GM12878 (cell line): ENCODE data around the gene FAAP24. TPM values are rescaled to one million over a fixed set of nuclear protein-coding genes. Genes with fewer than 3 reads are reported as not detected.

Experiments
- ATAC-seq: fragments of 200-7000 bp; cut with Tn5 transposase; 3 replicates; pipeline ENCODE4 v1.9.1; 2020; ENCODE audit warnings: mild to moderate bottlenecking, moderate library complexity
- BruUV-seq: library from RNA; stranded (reverse); fragments of 400-500 nt; replicated peaks from 2 replicates; lab custom pipeline; 2021; lab: Mats Ljungman, UMichigan
- CTCF ChIA-PET: fragments of 300-600 bp; sonication (Branson Sonifier 250); formaldehyde crosslinking; extraction: SDS; loops from one replicate; lab custom pipeline; 2021; ENCODE audit warnings: inconsistent platforms; lab: Yijun Ruan, JAX
- POLR2A ChIA-PET: fragments of 350-600 bp; formaldehyde crosslinking; extraction: SDS; loops from one replicate; lab custom pipeline; 2021; ENCODE audit warnings: inconsistent platforms; lab: Charles Lee
- RAD21 ChIA-PET: fragments of 300-600 bp; sonication (Branson Sonifier 250); formaldehyde crosslinking; loops from one replicate; lab custom pipeline; 2023; ENCODE audit warnings: antibody characterized with exemption; ENCODE audit not compliant: unreplicated experiment; lab: Charles Lee
- SMC1A ChIA-PET: fragments of 300-600 bp; sonication (Branson Sonifier 250); formaldehyde crosslinking; loops from one replicate; lab custom pipeline; 2023; ENCODE audit not compliant: unreplicated experiment, uncharacterized antibody; lab: Charles Lee
- DNase-seq: peaks from one replicate; pipeline ENCODE4 v3.0.0-alpha.2; 2011; ENCODE audit warnings: low read depth, low spot score
- FAIRE-seq: peaks from 3 replicates; lab custom pipeline; 2011; peaks lifted over from hg19 to GRCh38; lab: Jason Lieb, UNC
- H2AFZ ChIP-seq: 2 replicates; pipeline ENCODE4 v1.6.0; 2011; ENCODE audit warnings: low read depth, low read length, control low read depth; ENCODE audit not compliant: control insufficient read depth
- H3K27ac ChIP-seq: 2 replicates; pipeline ENCODE4 v1.5.1; 2011; ENCODE audit warnings: control low read depth; ENCODE audit not compliant: control insufficient read depth, insufficient read depth
- H3K27me3 ChIP-seq, 2 experiments: replicated peaks in 1 of 2; 2 replicates each; pipeline versions ENCODE4 v1.6.0 to v1.6.1; 2011; ENCODE audit warnings: low read length in 1 of 2; ENCODE audit not compliant: control insufficient read depth in 2 of 2, insufficient read depth in 2 of 2
- H3K36me3 ChIP-seq, 2 experiments: 2 replicates each; pipeline ENCODE4 v1.5.1; 2011; ENCODE audit warnings: low read length in 1 of 2; ENCODE audit not compliant: control insufficient read depth in 2 of 2, insufficient read depth in 2 of 2
- H3K4me1 ChIP-seq: 2 replicates; pipeline ENCODE4 v1.6.1; 2011; ENCODE audit warnings: mild to moderate bottlenecking, low read length, moderate library complexity, mixed read lengths; ENCODE audit not compliant: control insufficient read depth, insufficient read depth
- H3K4me2 ChIP-seq: 2 replicates; pipeline ENCODE4 v1.6.0; 2011; ENCODE audit warnings: control low read depth; ENCODE audit not compliant: control insufficient read depth, insufficient read depth
- H3K4me3 ChIP-seq: fragments of 200-600 bp; sonication (generic); 2 replicates; pipeline ENCODE4 v1.5.1; 2016
- H3K79me2 ChIP-seq: 2 replicates; pipeline ENCODE4 v1.6.0; 2011; ENCODE audit warnings: low read length; ENCODE audit not compliant: control insufficient read depth, insufficient read depth
- H3K9ac ChIP-seq: 2 replicates; pipeline ENCODE4 v1.8.0; 2011; ENCODE audit warnings: low read length, control low read depth, mixed read lengths; ENCODE audit not compliant: control insufficient read depth, insufficient read depth
- H3K9me3 ChIP-seq: replicated peaks from 3 replicates; pipeline ENCODE4 v1.5.1; 2011; ENCODE audit warnings: mild to moderate bottlenecking, low read length; ENCODE audit not compliant: control insufficient read depth, insufficient read depth
- H4K20me1 ChIP-seq: 2 replicates; pipeline ENCODE4 v1.6.0; 2011; ENCODE audit not compliant: control insufficient read depth, insufficient read depth
- DPF2 ChIP-seq: fragments of 450-650 bp; IDR thresholded peaks from 2 replicates; pipeline ENCODE4 v1.6.1; 2017; ENCODE audit warnings: mild to moderate bottlenecking
- EED ChIP-seq: sonication (generic); IDR thresholded peaks from 2 replicates; pipeline ENCODE4 v1.6.1; 2016; ENCODE audit warnings: antibody characterized with exemption, low read depth
- ETV6 ChIP-seq, 2 experiments: fragments of 450-650 bp in 1 of 2; IDR thresholded peaks in 1 of 2; conservative IDR thresholded peaks in 1 of 2; 2 replicates each; pipeline ENCODE4 v1.6.1; 2014; ENCODE audit warnings: antibody characterized with exemption in 1 of 2, borderline replicate concordance in 1 of 2, low read depth in 1 of 2, mild to moderate bottlenecking in 1 of 2, moderate library complexity in 1 of 2
- JUNB ChIP-seq: IDR thresholded peaks from 2 replicates; pipeline ENCODE4 v1.6.1; 2016; ENCODE audit warnings: antibody characterized with exemption, mild to moderate bottlenecking
- MTA3 ChIP-seq: IDR thresholded peaks from 2 replicates; pipeline ENCODE4 v1.6.1; 2012; ENCODE audit warnings: low read length, inconsistent platforms, borderline replicate concordance
- NRF1 ChIP-seq: conservative IDR thresholded peaks from 2 replicates; pipeline ENCODE4 v1.6.1; 2011; ENCODE audit warnings: mild to moderate bottlenecking, low read depth, low read length, improper control_type of control experiment
- PAX8 ChIP-seq: fragments of 450-650 bp; IDR thresholded peaks from 2 replicates; pipeline ENCODE4 v1.6.1; 2017; ENCODE audit warnings: mild to moderate bottlenecking, moderate library complexity
- SIN3A ChIP-seq: IDR thresholded peaks from 2 replicates; pipeline ENCODE4 v1.6.1; 2012; ENCODE audit warnings: low read depth, low read length, improper control_type of control experiment
- ZNF207 ChIP-seq: fragments of 450-650 bp; IDR thresholded peaks from 2 replicates; pipeline ENCODE4 v1.6.1; 2014; ENCODE audit warnings: antibody characterized with exemption, mild to moderate bottlenecking, borderline replicate concordance
- WGBS: methylation state at CpG from one replicate; pipeline ENCODE4 v1.1.6; 2016; ENCODE audit warnings: low lambda C conversion rate; ENCODE audit not compliant: insufficient replicate concordance, insufficient coverage; ENCODE audit errors: missing lambda C conversion rate; 5-methylcytosine and 5-hydroxymethylcytosine counted together
- in situ Hi-C: fragments of 300-500 bp; cut with MboI; formaldehyde crosslinking; loops from 9 replicates; pipeline ENCODE4 v1.14.3; 2018; ENCODE audit warnings: mixed read lengths
- intact Hi-C: fragments of 100-400 bp; cut with micrococcal nuclease; formaldehyde crosslinking; loops from one replicate; pipeline ENCODE4 v1.14.2; 2022; ENCODE audit not compliant: unreplicated experiment
- polyA plus RNA-seq, 11 experiments: library from polyadenylated mRNA; depleted of rRNA in 4 of 11; unstranded in 6 of 11; stranded (reverse) in 5 of 11; fragments of >200 nt; fragmentation: Nextera tagmentation in 4 of 11; fragmentation: Illumina TruSeq in 1 of 11; extraction: Ambion mirVana in 4 of 11; extraction: Trizol in 1 of 11; gene quantifications; 1 replicate in 1 of 11; 2 replicates in 10 of 11; pipeline versions ENCODE4 v1.2.1 to v1.2.3, GENCODE V29; 2011 to 2016; ENCODE audit warnings: inconsistent platforms in 2 of 11, missing spikeins in 2 of 11, low read depth in 1 of 11
- total RNA-seq, 4 experiments: library from RNA; depleted of rRNA in 3 of 4; stranded (reverse); fragments of >200 nt in 3 of 4; fragmentation: Illumina TruSeq in 1 of 4; extraction: Trizol in 1 of 4; gene quantifications; 2 replicates each; pipeline versions ENCODE4 v1.2.1 to v1.2.3, GENCODE V29; 2013 to 2021
- TF ChIP-seq, protein P1 (sequence below): fragments of 450-650 bp; conservative IDR thresholded peaks from 2 replicates; pipeline ENCODE4 v1.6.1; 2017; ENCODE audit warnings: mild to moderate bottlenecking, moderate library complexity
- TF ChIP-seq, protein P2 (sequence below): fragments of 450-650 bp; IDR thresholded peaks from 2 replicates; pipeline ENCODE4 v1.6.1; 2017; ENCODE audit warnings: antibody characterized with exemption, mild to moderate bottlenecking, moderate library complexity
- TF ChIP-seq, protein P3 (sequence below): fragments of 450-650 bp; IDR thresholded peaks from 2 replicates; pipeline ENCODE4 v1.6.1; 2016; ENCODE audit warnings: mild to moderate bottlenecking
- TF ChIP-seq, protein P4 (sequence below): fragments of 450-650 bp; IDR thresholded peaks from 2 replicates; pipeline ENCODE4 v1.6.1; 2017; ENCODE audit warnings: borderline replicate concordance

FAAP24 gene
- total and polyA plus RNA-seq, 10 of the 15 experiments (the other 5 are each of a cell fraction or from before 2014, with no cell fraction given), result 6.4 to 17.4 (median 9.9) TPM

DNA sequence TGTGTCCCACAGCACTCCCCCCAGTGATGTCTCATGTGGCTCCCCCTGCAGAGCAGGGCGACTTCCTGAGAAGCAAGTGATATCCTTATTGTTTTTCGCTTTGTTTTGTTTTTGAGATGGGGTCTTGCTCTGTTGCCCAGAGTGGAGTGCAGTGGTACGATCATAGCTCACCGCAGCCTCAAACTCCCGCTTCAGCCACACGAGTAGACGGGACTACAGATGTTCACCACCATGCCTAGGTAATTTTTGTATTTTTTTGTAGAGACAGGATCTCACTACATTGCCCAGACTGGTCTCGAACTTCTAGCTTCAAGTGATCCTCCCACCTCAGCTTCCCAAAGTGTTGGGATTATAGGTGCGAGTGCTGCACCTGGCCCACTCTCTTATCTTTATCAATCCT, 5.3 kb upstream of the FAAP24 start:
- no TSS peak for BruUV-seq
- H3K4me3 ChIP-seq, result no peak overlapping the region
- no peaks in the 10 kb centered on the region for H3K36me3 ChIP-seq
- no peaks in the 10 kb centered on the region for H3K27me3 ChIP-seq
- H2AFZ ChIP-seq, result no peak overlapping the region
- no peaks in the 10 kb centered on the region for H3K9me3 ChIP-seq
- intact Hi-C loops (no loop called here), in situ Hi-C loops (no loop called here)
- no peak overlapping the region for H3K9ac ChIP-seq
- no peaks in the 10 kb centered on the region for H4K20me1 ChIP-seq
- H3K4me1 ChIP-seq, result 0 out of 2 replicates have a peak, but pooled peaks cover 3% of the 10 kb centered on the region
- no peak overlapping the region for H3K27ac ChIP-seq
- POLR2A ChIA-PET, result no interaction called here
- H3K4me2 ChIP-seq, result no peak overlapping the region
- 89% methylated on average over 9 of the region's 9 CpGs for whole genome bisulfite sequencing
- RAD21 ChIA-PET, result no interaction called here
- DNase-seq (no peak), FAIRE-seq (no peak), ATAC-seq (no peak)
- SMC1A ChIA-PET, result no interaction called here
- peaks cover 8% of the 10 kb centered on the region for H3K79me2 ChIP-seq
- TF ChIP-seq, protein P1, sequence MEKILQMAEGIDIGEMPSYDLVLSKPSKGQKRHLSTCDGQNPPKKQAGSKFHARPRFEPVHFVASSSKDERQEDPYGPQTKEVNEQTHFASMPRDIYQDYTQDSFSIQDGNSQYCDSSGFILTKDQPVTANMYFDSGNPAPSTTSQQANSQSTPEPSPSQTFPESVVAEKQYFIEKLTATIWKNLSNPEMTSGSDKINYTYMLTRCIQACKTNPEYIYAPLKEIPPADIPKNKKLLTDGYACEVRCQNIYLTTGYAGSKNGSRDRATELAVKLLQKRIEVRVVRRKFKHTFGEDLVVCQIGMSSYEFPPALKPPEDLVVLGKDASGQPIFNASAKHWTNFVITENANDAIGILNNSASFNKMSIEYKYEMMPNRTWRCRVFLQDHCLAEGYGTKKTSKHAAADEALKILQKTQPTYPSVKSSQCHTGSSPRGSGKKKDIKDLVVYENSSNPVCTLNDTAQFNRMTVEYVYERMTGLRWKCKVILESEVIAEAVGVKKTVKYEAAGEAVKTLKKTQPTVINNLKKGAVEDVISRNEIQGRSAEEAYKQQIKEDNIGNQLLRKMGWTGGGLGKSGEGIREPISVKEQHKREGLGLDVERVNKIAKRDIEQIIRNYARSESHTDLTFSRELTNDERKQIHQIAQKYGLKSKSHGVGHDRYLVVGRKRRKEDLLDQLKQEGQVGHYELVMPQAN, result no peak
- TF ChIP-seq SIN3A (no peak), EED (no peak), MTA3 (no peak), ETV6 (conservative IDR thresholded peaks at IDR 0.05 in 1 of 2, IDR thresholded peaks at IDR 0.05 in 1 of 2; ENCODE audit: borderline replicate concordance in 1 of 2, low read depth in 1 of 2) (no peak), JUNB (no peak), PAX8 (no peak), DPF2 (no peak), ZNF207 (no peak), NRF1 (no peak)
- TF ChIP-seq, protein P2, sequence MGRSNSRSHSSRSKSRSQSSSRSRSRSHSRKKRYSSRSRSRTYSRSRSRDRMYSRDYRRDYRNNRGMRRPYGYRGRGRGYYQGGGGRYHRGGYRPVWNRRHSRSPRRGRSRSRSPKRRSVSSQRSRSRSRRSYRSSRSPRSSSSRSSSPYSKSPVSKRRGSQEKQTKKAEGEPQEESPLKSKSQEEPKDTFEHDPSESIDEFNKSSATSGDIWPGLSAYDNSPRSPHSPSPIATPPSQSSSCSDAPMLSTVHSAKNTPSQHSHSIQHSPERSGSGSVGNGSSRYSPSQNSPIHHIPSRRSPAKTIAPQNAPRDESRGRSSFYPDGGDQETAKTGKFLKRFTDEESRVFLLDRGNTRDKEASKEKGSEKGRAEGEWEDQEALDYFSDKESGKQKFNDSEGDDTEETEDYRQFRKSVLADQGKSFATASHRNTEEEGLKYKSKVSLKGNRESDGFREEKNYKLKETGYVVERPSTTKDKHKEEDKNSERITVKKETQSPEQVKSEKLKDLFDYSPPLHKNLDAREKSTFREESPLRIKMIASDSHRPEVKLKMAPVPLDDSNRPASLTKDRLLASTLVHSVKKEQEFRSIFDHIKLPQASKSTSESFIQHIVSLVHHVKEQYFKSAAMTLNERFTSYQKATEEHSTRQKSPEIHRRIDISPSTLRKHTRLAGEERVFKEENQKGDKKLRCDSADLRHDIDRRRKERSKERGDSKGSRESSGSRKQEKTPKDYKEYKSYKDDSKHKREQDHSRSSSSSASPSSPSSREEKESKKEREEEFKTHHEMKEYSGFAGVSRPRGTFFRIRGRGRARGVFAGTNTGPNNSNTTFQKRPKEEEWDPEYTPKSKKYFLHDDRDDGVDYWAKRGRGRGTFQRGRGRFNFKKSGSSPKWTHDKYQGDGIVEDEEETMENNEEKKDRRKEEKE, result no peak
- TF ChIP-seq, protein P3, sequence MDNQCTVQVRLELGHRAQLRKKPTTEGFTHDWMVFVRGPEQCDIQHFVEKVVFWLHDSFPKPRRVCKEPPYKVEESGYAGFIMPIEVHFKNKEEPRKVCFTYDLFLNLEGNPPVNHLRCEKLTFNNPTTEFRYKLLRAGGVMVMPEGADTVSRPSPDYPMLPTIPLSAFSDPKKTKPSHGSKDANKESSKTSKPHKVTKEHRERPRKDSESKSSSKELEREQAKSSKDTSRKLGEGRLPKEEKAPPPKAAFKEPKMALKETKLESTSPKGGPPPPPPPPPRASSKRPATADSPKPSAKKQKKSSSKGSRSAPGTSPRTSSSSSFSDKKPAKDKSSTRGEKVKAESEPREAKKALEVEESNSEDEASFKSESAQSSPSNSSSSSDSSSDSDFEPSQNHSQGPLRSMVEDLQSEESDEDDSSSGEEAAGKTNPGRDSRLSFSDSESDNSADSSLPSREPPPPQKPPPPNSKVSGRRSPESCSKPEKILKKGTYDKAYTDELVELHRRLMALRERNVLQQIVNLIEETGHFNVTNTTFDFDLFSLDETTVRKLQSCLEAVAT, result no peak
- TF ChIP-seq, protein P4, sequence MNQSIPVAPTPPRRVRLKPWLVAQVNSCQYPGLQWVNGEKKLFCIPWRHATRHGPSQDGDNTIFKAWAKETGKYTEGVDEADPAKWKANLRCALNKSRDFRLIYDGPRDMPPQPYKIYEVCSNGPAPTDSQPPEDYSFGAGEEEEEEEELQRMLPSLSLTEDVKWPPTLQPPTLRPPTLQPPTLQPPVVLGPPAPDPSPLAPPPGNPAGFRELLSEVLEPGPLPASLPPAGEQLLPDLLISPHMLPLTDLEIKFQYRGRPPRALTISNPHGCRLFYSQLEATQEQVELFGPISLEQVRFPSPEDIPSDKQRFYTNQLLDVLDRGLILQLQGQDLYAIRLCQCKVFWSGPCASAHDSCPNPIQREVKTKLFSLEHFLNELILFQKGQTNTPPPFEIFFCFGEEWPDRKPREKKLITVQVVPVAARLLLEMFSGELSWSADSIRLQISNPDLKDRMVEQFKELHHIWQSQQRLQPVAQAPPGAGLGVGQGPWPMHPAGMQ, result no peak
- CTCF ChIA-PET, result interaction anchor here (2.4 kb wide), 1 partner anchor 9 kb away, joined by 5 read pairs; no protein-coding TSS in a partner anchor
